GM21447 (cell line): ENCODE results near the gene PHLPP1.
"Not testable (repeated sequence)": the region's sequence is repeated elsewhere in the genome, so short reads cannot be mapped to it uniquely, and the experiment has no call there.

Experiments used
- ATAC-seq: cut with Tn5 transposase; IDR thresholded peaks from one replicate; pipeline ENCODE4 v1.9.1; 2021; ENCODE audit not compliant: unreplicated experiment

PHLPP1 gene

GRCh38 chr18:62807396-62807795 lies 92.1 kb downstream of the PHLPP1 start:
- no peak for ATAC-seq

- no peak for ATAC-seq
Observed at GRCh38 chr18:62808123-62808522, 92.8 kb downstream of the PHLPP1 start.

- not testable (repeated sequence) for ATAC-seq
Observed at GRCh38 chr18:62809445-62809844, 94.1 kb downstream of the PHLPP1 start.

- ATAC-seq = no peak
Observed at GRCh38 chr18:62809900-62810299, 94.6 kb downstream of the PHLPP1 start.

- ATAC-seq = no peak
Observed at GRCh38 chr18:62810682-62811081, 95.3 kb downstream of the PHLPP1 start.

- no peak for ATAC-seq
Observed at GRCh38 chr18:62811674-62812073, 96.3 kb downstream of the PHLPP1 start.

GRCh38 chr18:62812242-62812641 lies 96.9 kb downstream of the PHLPP1 start:
- no peak for ATAC-seq

GRCh38 chr18:62812876-62813275 lies 97.5 kb downstream of the PHLPP1 start:
- no peak for ATAC-seq

- ATAC-seq = no peak
Observed at GRCh38 chr18:62814132-62814759, 98.9 kb downstream of the PHLPP1 start.

GRCh38 chr18:62825382-62825781 lies 110.0 kb downstream of the PHLPP1 start:
- ATAC-seq = no peak

GRCh38 chr18:62827397-62827796 lies 112.1 kb downstream of the PHLPP1 start:
- no peak for ATAC-seq

GRCh38 chr18:62828091-62828640 lies 112.8 kb downstream of the PHLPP1 start:
- ATAC-seq = no peak

GRCh38 chr18:62828852-62829251 lies 113.5 kb downstream of the PHLPP1 start:
- no peak for ATAC-seq

GRCh38 chr18:62829936-62830335 lies 114.6 kb downstream of the PHLPP1 start:
- no peak for ATAC-seq

GRCh38 chr18:62832282-62832681 lies 116.9 kb downstream of the PHLPP1 start:
- ATAC-seq = peak; percentile 53

- no peak for ATAC-seq
Observed at GRCh38 chr18:62833494-62833893, 118.2 kb downstream of the PHLPP1 start.

- ATAC-seq = no peak
Observed at GRCh38 chr18:62834715-62835114, 119.4 kb downstream of the PHLPP1 start.

- ATAC-seq = no peak
Observed at GRCh38 chr18:62837011-62837410, 121.7 kb downstream of the PHLPP1 start.

- ATAC-seq = peak; percentile 81
Observed at GRCh38 chr18:62838475-62839098, 123.2 kb downstream of the PHLPP1 start.

GRCh38 chr18:62839874-62840713 lies 124.8 kb downstream of the PHLPP1 start:
- no peak for ATAC-seq

- ATAC-seq = no peak
Observed at GRCh38 chr18:62841405-62841804, 126.1 kb downstream of the PHLPP1 start.

- no peak for ATAC-seq
Observed at GRCh38 chr18:62842898-62843297, 127.6 kb downstream of the PHLPP1 start.
